ENCODE results near the gene AFF4. TPM values are rescaled to one million over a fixed set of nuclear protein-coding genes. Genes with fewer than 3 reads are reported as not detected.
A peak's percentile ranks its signal among the peaks of the same experiment; 100 is the strongest.

The AFF4 gene
- total and polyA plus RNA-seq, 2 experiments from 2014 or later: 32.5 to 83.6 TPM

DNA sequence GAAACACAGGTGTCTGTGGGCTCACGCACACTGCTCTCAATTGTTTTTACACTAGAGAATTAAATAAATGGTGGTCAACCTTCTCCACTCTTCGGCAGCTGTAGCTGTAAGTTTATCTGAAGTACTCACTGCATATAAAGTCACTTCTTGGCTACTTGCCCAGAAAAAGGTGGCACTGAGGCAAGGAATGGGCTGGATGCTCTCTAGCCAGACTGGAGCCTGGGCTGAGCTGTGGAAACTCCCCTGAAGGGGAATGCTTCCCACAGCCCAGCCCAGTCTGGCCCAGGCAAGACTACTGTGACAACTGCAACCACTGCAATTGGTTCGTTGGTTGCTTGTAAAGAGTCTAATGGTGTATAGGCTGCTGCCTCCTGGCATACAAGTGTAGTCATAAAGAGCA lies 85.5 kb downstream of the AFF4 start:
- no peak overlapping the region for H3K4me3 ChIP-seq
- H3K36me3 ChIP-seq: peaks cover 29% of the 10 kb centered on the region
- TF ChIP-seq CTCF (IDR thresholded peaks at IDR 0.05; ENCODE audit: low read depth, low read length): no peak
- no peaks in the 10 kb centered on the region for H3K27me3 ChIP-seq
- no peaks in the 10 kb centered on the region for H3K9me3 ChIP-seq (ENCODE audit: low read depth)
- peak; percentile 37 to 88 for DNase-seq (ENCODE audit: low read depth in 1 of 2, low spot score in 1 of 2)
- H3K4me1 ChIP-seq (ENCODE audit: low read depth): peaks cover 38% of the 10 kb centered on the region
- peak overlapping the region; percentile 79 for H3K27ac ChIP-seq

GRCh38 chr5:132877466-132877865 lies 86.0 kb downstream of the AFF4 start:
- Histone ChIP-seq H3K4me1 (ENCODE audit: low read depth) (peaks cover 43% of the 10 kb centered on the region), H3K36me3 (peaks cover 26% of the 10 kb centered on the region), H3K27ac (peak overlapping the region; percentile 79), H3K4me3 (no peak overlapping the region), H3K27me3 (no peaks in the 10 kb centered on the region), H3K9me3 (ENCODE audit: low read depth) (no peaks in the 10 kb centered on the region)
- TF ChIP-seq CTCF (IDR thresholded peaks at IDR 0.05; ENCODE audit: low read depth, low read length): no peak
- DNase-seq (ENCODE audit: low read depth in 1 of 2, low spot score in 1 of 2): peak in 1 of 2 donors; percentile 23

DNA sequence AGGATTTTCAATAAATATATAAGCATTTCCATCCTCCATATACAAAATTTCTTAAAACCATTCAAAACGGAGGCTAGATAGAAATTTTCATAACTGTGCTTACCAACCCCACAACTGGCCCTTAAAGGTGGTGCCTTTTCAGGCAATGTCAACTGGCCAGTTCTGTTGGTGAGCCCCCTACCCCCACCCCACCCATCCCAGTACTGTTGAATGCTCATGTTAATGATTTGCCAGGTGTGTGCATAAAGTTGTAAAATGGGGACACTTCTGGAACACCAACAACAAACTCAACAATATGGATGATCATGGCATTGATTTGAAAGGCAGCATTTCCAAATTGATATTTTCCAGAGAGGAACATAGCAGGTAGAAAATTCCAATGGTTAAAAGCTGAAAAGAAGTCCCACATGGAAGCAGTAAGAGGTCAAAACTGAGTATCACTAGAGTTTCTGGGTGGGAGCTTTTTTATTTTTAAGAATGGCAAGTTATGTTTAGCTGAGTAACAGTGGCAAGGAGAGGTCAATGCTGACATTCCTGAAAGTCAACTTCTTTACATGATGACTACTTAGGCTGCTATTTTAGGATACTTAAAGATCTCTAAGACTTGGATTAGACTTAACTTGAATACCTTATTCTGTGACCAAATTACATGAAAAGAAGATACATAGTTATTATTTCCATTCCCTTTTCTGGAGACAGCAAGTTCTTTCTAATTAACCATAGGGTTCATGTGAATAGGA lies 87.2 kb downstream of the AFF4 start:
- Histone ChIP-seq H3K4me1 (ENCODE audit: low read depth) (peaks cover 44% of the 10 kb centered on the region), H3K4me3 (no peak overlapping the region), H3K27ac (peak overlapping the region; percentile 79), H3K36me3 (peaks cover 18% of the 10 kb centered on the region), H3K9me3 (ENCODE audit: low read depth) (no peaks in the 10 kb centered on the region), H3K27me3 (no peaks in the 10 kb centered on the region)
- TF ChIP-seq CTCF (IDR thresholded peaks at IDR 0.05; ENCODE audit: low read depth, low read length): no peak
- peak in 1 of 2 donors; percentile 43 for DNase-seq (ENCODE audit: low read depth in 1 of 2, low spot score in 1 of 2)

DNA sequence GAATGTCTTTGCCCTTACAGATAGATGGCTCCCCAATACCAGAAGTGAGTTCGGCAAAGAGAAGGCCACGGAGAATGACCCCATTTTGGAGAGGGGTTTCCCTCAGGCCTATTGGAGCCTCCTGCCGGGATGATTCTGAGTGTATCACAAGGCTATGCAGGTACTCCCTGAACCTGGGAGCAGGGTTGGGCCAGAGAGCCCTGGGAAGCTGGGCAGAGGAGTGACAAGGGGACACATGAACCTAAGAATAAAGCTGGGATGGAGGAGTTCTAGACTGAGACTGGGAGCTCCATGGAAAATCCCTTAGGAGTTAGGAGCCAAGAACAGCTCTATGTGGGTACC lies 89.5 kb downstream of the AFF4 start:
- H3K4me1 ChIP-seq (ENCODE audit: low read depth): peaks cover 44% of the 10 kb centered on the region
- H3K27ac ChIP-seq: peak overlapping the region; percentile 85
- H3K9me3 ChIP-seq (ENCODE audit: low read depth): no peaks in the 10 kb centered on the region
- H3K36me3 ChIP-seq: no peaks in the 10 kb centered on the region
- no peaks in the 10 kb centered on the region for H3K27me3 ChIP-seq
- no peak for TF ChIP-seq CTCF (IDR thresholded peaks at IDR 0.05; ENCODE audit: low read depth, low read length)
- H3K4me3 ChIP-seq: no peak overlapping the region
- DNase-seq (ENCODE audit: low read depth in 1 of 2, low spot score in 1 of 2): no peak

DNA sequence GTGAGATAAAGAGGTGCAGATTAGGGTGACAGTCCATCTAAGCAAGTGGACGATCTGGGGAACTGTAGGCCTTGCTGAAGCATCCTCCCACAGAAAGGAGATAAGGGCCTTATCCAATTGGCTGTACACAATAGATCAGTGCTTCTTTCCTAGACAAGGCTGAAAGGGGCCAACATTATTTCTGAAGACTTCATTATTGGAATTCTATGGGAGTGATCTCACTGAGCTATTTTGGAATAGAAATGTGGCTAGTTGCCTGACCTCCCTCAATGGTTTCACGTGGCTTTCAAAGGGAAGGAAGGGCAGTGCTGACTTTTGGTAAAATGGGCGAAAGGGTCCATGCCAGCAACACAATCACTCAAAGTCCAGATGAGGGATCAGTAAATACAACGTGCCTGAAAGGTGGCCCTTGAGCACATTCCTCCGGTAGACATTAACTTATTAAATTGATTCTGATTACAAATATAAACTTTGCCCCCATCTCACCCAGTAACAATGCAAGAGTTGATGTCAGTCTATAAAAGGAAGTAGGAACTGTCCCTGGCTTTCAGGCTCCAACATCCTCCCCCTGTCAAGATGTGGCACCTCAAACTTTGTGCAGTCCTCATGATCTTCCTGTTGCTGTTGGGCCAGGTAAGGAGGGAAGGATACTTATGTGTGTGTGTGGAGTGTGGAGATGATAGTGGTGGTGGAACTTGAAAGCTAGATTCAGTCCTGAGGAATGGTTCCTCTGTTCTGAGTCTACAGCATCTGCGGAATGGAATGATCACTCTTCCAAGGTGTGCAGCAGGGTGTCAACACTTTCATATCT lies 90.1 kb downstream of the AFF4 start, which contains the start of gene LEAP2:
Gene LEAP2 (plus strand): TSS at position 550 of the 811 bp plus-strand sequence. CDS start 27 bp downstream, at position 577.
- H3K4me3 ChIP-seq: no peak within 1 kb of the TSS
- peaks cover 41% of the 10 kb centered on the region for H3K4me1 ChIP-seq (ENCODE audit: low read depth)
- peak within 1 kb of the TSS; percentile 85 for H3K27ac ChIP-seq
- H3K27me3 ChIP-seq: no peaks in the 10 kb centered on the region
- H3K9me3 ChIP-seq (ENCODE audit: low read depth): no peaks in the 10 kb centered on the region
- peaks cover 3% of the 10 kb centered on the region for H3K36me3 ChIP-seq
- no peak for TF ChIP-seq CTCF (IDR thresholded peaks at IDR 0.05; ENCODE audit: low read depth, low read length)
- DNase-seq (ENCODE audit: low read depth in 1 of 2, low spot score in 1 of 2): peak; percentile 5 to 32

All from cardiac muscle cell (in vitro differentiated cells and primary cell).